Measurements from ENCODE around the gene SPACA7.

GRCh38 chr13:112347986-112348385, 28.2 kb upstream of the SPACA7 start:
- TF ChIP-seq, protein P1, sequence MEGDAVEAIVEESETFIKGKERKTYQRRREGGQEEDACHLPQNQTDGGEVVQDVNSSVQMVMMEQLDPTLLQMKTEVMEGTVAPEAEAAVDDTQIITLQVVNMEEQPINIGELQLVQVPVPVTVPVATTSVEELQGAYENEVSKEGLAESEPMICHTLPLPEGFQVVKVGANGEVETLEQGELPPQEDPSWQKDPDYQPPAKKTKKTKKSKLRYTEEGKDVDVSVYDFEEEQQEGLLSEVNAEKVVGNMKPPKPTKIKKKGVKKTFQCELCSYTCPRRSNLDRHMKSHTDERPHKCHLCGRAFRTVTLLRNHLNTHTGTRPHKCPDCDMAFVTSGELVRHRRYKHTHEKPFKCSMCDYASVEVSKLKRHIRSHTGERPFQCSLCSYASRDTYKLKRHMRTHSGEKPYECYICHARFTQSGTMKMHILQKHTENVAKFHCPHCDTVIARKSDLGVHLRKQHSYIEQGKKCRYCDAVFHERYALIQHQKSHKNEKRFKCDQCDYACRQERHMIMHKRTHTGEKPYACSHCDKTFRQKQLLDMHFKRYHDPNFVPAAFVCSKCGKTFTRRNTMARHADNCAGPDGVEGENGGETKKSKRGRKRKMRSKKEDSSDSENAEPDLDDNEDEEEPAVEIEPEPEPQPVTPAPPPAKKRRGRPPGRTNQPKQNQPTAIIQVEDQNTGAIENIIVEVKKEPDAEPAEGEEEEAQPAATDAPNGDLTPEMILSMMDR (IDR thresholded peaks at IDR 0.05), result no peak
- TF ChIP-seq POLR2A (IDR thresholded peaks at IDR 0.05), result no peak

All from uterus (tissue), 2 donors.